ENCODE measurements around the gene OSBPL5.

- TF ChIP-seq CTCF (IDR thresholded peaks at IDR 0.05), result no peak
- TF ChIP-seq POLR2A (IDR thresholded peaks at IDR 0.05), result no peak
- TF ChIP-seq EP300 (IDR thresholded peaks at IDR 0.05), result no peak
These were observed 21.2 kb upstream of the OSBPL5 start for GRCh38 chr11:3186166-3186953.
